Measurements from ENCODE around the gene ASRGL1.
"Not testable (repeated sequence)": the region's sequence is repeated elsewhere in the genome, so short reads cannot be mapped to it uniquely, and the experiment has no call there.

Gene ASRGL1

DNA sequence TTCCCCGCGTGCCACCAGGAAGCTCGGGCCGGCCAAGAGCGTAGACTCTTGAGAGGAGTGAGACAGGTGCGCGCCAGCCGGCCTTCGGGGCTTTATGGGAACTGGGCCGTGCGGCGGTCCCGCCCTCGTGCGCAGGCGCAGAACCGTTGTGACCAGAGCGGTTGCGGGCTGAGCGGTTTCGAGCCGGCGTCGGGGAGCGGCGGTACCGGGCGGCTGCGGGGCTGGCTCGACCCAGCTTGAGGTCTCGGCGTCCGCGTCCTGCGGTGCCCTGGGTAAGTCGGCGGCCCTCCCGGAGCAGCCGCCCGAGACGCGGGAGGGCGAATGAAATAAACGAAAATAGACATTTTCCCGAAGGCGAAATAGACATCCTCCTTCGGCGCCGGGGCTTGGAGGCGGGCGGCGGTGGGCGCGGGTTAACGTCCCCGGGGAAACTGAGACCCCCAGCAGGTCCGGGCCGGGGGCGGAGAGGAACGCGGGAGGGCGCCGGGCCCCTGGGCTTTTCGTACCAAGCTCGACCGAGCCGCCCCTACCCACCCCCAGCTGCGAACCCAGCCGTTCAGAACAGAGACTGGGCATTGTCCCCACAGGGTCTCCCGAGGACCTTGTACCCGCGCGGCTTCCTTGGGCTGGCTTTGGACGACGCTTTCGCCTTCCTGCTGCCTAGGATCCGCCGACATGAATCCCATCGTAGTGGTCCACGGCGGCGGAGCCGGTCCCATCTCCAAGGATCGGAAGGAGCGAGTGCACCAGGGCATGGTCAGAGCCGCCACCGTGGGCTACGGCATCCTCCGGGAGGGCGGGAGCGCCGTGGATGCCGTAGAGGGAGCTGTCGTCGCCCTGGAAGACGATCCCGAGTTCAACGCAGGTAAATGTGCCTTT, at the start of gene ASRGL1:
Gene ASRGL1, plus strand, starts transcription at position 146 of the 879 bp plus-strand sequence. Its CDS starts 530 bp downstream, at position 676.
- DNase-seq = peak; percentile 77

DNA sequence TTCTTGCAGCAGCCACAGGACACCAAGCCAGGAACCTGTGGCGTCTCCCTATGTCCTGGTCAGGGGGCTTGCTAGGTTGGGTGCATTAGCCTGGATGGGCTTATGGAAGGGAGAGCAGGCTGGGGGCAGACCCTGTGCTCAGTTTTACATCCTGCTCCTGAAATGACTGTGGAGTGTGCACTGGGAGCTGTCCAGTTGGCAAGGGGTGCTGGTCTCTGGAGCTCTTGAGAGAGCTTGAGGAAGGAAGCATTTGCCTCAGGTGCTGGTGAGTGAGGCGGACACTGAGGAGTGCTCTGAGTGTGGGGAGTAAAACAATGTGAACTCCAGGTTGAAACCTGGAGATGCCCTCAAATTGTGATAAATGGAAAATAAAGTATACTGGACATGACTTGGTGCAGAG, 41.7 kb upstream of the ASRGL1 start:
- no peak for DNase-seq

DNA sequence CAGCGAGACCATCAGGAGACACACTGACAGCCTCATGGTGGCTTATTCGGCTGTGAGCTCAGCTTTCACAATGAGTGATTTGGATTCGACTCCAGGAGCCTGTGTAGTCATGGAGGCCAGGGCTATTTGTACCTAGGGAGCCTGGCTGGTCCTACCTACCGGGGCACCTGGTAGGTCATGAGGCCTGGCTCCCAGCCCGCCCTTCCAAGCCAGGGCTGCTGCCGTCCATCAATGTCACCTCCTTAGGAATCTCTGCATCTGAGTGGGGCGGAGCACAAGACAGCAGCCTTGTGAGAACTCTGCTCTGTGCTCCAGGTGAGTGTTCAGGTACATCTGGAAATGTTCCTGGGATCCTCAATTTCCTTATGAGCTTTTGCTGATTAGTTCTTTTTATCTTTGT, 38.3 kb upstream of the ASRGL1 start, which contains the start of gene SCGB1D4:
Gene SCGB1D4, minus strand, starts transcription at position 101 of the 400 bp plus-strand sequence. Its CDS starts 65 bp downstream, at position 36.
- DNase-seq = no peak

DNA sequence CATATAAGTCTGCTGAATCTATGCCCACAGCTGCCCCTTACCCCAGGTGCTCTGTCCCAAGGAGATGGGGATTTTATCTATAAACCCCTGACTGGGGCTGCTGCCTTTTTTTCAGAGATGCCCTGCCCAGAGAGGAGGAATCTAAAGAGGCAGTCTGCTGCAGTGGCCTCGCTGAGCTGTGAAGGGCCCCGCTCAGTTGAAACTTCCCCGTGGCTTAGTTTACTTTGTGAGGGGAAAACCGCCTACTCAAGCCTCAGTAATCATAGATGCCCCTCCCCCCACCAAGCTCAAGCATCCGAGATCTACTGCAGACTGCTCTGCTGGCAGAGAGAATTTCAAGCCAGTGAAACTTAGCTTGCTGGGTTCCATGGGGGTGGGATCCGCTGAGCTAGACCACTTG, 31.0 kb upstream of the ASRGL1 start:
- no peak for DNase-seq

DNA sequence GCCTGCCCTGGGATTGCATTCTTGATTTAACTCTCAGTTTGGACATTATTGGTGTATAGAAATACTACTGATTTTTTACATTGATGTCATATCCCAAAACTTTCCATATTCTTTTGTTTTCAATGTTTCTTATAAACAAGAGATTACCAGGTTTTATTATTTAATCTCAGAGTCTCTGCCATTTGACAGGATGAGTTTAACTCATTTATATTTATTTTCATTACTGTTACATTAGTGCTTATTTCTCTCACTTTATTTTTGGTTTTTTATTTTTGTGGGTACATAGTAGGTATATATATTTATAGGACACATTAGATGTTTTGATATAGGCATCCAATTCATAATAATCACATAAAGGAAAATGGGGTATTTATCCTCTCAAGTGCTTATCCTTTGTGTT, 29.3 kb upstream of the ASRGL1 start:
- no peak for DNase-seq

DNA sequence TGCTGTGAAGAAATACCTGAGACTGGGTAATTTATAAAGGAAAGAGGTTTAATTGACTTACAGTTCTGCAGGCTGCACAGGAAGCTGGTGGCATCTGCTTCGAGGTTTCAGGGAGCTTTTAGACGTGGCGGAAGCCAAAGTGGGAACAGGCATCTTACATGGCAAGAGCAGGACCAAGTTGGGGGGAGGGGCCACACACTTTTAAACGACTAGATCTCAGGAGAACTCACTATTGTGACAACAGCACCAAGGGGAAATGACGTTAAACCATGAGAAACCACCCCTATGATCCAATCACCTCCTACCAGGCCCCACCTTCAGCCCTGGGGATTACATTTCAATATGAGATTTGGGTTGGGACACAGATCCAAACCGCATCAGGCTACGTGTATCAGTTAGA, 27.3 kb upstream of the ASRGL1 start:
- no peak for DNase-seq

DNA sequence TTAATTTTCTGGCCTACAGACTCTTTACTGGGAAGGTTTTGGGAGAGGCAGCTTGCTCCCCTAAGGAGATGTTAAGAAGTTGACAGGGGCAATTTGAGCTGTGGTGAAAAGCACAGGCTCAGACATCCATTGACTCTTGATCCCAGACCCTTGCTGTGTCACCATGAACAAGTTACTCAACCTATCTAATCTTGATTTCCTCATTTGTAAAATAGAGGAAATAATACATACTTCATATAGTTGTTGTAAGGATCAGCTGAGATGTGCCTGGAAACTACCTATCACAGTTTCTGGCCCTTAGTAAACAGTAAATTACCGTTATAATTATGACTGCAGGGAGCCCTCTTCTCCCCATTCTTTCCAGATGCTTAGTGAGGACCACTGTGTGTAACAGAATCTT, 21.8 kb upstream of the ASRGL1 start:
- no peak for DNase-seq

DNA sequence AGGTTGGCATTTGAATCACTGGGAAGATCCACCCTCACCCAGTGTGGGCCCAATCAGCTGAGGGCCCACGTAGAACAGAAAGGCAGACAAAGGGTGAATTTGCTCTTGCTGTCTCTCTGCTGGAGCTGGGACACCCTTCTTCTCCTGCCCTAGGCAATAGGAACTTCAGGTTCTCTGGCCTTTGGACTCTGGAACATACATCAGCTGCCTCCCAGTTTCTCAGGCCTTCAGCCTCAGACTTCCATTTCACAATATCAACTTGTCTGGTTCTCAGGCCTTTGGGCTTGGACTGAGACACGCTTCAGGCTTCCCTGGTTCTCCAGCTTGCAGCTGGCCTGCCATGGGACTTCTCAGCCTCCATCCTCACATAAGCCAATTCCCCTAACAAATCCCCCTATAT, 14.7 kb upstream of the ASRGL1 start:
- DNase-seq = no peak

DNA sequence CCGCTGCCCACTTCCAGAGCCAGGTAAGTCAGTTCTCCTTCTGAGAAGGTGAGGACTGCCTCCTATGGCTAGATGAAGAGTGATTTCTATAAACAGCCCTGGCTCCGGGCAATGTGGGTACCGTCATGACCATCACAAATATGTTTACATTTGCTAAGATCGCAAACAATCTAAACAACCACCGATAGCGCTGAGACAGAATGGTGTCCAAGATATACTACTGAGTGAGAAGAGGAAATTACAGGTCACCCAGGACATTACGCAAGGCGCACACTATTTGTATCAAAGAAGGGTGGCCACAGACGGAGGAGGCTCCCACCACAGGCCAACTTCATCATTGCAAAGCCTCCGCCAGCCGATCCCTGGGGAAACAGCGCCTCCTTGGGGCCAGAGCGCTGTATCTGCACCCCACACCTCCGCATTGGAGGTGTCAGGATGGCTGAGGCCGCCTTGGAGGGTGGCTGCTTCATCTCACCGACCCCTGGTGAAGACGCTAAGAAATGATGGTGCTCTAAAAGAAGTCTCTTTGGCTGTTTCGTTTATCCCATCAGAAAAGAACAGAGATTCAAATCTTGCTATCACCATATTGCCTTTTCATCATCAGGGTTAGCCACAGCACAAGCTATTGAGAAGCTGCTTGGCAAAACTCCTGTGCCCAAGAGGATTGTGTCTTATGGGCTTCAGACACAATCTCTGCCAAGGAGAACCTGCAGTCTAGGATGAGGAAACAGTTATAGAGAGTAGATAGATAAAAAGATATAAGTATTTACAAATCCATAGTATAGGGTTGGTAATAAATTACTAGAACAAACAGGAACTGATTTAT, 12.3 kb upstream of the ASRGL1 start:
- DNase-seq = peak; percentile 40

DNA sequence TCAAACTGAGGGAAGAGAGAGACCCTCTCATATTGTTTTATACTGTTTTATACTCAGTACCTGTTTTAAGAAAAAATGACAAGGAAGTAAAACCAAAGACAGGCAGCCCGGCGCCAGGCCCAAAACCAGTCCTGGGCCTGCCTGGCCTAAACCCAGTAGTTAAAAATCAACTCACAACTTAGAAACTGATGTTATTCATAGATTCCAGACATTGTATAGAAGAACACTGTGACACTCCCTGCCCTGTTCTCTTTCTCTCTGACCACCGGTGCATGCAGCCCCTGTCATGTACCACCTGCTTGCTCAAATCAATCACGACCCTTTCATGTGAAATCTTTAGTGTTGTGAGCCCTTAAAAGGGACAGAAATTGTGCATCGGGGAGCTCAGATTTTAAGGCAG, 11.5 kb upstream of the ASRGL1 start:
- DNase-seq = not testable (repeated sequence)

DNA sequence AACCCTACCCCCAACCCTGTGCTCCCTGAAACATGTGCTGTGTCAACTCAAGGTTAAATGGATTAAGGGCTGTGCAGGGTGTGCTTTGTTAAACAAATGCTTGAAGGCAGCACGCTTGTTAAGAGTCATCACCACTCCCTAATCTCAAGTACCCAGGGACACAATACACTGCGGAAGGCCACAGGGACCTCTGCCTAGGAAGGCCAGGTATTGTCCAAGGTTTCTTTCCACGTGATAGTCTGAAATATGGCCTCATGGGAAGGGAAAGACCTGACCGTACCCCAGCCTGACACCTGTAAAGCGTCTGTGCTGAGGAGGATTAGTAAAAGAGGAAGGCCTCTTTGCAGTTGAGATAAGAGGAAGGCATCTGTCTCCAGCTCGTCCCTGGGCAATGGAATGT, 10.5 kb upstream of the ASRGL1 start:
- DNase-seq = not testable (repeated sequence)

DNA sequence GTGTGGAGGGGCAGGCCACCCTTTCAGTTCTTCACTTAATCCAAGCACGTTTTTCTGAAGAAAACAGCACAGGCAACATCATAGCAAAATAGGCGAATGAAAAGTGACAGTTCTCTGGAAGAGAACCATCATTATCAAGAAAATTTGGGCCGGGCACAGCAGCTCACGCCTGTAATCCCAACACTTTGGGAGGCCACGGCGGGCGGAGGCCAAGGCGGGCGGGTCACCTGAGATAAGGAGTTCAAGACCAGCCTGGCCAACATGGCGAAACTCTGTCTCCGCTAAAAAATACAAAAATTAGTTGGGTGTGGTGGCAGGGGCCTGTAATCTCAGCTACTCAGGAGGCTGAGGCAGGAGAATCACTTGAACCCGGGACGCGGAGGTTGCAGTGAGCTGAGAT, 9.7 kb upstream of the ASRGL1 start:
- DNase-seq = not testable (repeated sequence)

DNA sequence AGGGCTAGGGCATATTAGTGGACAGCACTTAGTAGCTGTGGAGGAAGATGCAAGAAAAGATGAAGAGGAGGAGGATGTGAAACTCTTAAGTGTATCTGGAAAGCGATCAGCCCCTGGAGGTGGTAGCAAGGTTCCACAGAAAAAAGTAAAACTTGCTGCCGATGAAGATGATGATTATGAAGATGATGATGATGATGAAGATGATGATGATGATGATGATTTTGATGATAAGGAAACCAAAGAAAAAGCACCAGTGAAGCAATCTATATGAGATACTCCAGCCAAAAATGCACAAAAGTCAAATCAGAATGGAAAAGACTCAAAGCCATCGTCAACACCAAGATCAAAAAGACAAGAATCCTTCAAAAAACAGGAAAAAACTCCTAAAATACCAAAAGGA, 6.0 kb upstream of the ASRGL1 start:
- not testable (repeated sequence) for DNase-seq

DNA sequence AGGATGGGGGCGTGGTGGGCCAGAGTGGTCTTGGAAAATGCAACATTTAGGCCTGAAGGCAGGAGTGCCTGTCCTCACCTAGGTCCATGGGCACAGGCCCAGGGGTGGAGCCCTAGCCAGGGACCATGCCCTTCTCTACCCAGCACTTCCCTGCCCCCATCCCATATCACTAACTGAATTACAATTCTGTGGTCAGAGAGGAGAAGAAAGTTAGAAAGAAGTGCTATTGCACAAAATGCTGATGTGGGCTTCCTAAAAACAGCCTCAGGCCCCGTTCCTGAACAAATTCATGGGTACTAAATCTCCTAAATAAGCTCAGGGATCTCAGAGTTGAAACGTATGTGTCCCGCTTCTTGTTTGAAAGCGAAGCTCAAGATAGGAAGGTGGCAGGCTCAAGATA, 3.5 kb upstream of the ASRGL1 start:
- no peak for DNase-seq

DNA sequence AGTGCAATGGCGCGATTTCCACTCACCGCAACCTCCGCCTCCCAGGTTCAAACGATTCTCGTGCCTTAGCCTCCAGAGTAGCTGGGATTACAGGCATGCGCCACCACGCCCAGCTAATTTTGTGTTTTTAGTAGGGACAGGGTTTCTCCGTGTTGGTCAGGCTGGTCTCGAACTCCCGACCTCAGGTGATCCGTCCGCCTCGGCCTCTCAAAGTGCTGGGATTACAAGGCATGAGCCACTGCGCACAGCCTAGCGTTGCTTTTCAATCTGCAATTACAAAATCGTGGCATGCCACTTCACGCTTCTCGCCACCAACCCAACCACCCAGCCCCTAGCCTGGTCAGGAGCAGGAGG, 322 bp upstream of the ASRGL1 start:
- not testable (repeated sequence) for DNase-seq

DNA sequence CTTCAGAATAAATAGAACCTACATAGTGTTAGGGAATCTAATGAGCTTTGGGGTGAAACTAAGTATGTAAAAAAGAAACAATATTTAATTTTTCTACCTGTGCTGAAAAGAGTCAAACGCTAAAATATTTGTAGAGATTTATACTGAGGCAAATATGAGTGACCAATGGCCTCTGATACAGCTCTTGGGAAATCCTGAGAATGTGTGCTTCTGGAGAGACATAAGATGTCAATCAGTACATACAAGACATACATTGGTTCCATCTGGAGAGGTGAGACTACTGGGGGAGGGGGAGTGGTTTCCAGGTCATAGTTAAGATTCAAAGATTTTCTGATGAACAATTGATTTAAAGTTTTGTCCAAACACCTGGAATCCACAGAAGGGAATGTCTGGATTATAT, 970 bp downstream of the ASRGL1 start:
- no peak for DNase-seq

DNA sequence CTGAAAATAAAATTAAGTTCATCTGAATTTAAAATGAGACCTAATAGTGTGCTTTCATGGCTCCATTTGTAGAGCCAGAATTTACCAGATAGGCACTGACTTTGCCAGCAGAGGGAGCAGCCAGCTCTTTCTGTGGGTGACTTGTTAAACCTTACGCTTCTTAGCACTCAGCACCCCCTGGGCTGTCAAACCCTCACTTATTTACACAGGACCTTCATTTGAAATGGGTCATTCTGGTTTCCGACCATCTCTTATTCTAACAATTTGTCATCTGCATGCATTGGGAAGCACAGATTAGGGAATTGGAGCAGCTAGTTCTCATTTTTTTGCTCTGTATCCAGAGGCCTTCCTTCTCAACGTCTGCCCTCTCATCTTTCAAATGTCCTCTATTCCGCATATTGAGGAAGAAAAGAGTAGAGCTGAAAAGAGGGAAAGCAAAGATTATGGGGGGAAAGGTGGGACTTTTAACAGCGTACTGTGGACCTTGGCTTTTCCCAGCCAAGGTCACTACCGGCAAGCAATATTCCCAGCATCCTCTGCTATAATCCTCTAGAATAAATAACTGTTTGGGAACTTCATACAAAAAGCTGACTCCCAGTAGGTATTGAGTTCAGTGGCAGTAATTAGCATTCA, 3.1 kb downstream of the ASRGL1 start:
- peak; percentile 46 for DNase-seq

DNA sequence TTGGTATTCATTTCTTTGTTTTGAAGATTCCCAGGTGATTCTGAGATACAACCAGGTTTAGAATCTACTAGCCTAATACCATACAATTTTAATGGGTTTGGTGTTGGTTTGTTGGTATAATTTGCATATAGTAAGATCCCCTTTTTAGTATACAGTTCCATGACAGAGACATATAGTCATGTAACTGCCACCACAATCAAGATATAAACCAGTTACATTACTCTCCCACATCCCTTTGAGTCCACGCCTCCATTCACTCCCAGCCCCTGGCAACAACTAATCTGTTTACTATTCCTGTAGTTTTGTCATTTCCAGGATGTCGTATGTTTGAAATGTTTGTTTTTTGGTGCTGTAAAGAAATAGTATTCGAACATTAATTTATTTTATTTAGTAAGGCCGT, 4.3 kb downstream of the ASRGL1 start:
- DNase-seq = no peak

DNA sequence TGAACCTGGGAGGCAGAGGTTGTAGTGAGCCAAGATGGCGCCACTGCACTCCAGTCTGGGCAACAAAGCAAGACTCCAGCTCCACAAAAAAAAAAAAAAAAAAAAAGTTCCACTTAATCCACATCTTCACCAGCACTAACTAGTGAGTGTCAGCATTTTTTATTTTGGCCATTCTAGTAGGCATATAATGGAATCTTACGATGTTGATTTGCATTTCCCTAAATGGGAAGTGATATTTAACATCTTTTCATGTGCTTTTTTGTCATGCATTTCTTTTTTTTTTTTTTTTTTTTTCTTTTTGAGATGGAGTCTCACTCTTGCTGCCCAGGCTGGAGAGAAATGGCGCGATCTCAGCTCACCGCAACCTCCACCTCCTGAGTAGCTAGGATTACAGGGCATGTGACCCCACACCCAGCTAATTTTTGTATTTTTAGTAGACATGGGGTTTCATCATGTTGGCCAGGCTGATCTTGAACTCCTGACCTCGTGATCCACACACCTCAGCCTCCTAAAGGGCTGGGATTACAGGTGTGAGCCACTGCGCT, 6.5 kb downstream of the ASRGL1 start:
- not testable (repeated sequence) for DNase-seq

DNA sequence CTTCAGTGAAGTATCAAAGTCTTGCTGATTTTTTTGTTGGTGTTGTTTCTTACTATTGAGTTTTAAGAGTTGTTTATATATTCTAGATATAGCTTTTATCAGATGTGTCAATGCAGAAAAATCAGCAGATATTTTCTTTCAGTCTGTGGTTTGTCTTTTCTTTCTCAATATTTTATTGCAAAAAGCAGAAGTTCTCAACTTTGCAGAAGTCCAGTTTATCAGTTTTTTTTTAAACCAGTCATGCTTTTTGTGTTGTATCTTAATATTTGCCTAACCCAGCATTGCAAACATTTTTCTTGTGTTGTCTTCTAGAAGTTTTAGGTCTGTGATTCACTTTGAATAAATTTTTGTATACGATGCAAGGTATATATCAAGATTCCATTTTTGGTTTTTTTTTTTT, 7.0 kb downstream of the ASRGL1 start:
- no peak for DNase-seq

DNA sequence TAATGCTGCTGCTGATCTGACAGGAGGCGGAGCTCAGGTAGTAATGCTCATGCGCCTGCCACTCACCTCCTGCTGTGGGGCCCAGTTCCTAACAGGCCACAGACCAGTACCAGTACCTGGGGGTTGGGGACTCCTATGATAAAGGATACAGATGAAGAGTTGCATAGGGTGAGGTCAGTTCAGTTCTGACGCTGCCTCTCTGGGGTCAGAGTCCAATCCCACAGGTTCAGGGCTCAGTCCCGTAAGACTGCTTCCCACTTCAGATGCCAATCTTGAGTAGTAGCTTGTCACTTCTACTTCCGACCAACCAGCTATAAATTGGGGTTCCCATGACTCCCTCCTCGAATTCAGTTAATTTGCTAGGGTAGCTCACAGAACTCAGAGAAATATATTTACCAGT, 8.6 kb downstream of the ASRGL1 start:
- no peak for DNase-seq

DNA sequence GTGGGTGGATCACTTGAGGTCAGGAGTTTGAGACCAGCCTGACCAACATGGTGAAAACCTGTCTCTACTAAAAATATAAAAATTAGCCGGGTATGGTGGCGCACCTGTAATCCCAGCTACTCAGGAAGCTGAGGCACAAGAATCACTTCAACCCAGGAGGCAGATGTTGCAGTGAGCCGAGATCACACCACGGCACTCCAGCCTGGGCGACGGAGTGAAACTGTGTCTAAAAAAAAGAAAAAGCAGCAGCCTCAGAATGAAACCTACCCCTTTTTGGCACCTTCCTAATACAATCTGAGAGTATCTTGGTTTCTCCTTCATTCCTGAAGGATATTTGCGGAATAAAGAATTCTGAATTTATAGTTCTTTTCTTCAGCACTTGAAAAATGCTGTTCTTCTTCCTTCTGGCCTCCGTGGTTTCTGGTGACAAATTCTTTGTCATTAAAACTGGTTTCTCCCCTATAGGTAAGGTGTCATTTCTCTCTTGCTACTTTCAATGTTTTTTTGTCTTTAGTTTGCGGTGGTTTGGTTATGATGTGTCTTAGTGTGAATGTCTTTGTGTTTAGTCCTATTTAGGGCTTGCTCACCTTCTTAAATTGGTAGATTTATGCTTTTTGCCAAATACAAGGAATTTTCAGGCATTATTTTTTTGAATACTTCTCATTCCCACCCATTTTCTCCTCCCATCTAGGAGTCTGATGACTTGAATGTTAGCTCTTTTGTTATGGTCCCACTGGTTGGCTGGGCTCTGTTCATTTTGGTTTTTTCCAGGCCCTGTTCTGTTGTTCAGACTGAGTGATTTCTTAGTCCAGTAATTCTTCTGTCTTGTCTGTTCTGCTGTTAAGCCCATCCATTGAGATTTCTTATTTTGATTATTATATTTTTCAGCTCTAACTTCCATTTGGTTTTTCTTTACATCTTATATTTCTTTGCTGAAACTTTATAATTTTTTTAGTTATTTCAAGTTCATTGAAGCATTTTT, 15.4 kb downstream of the ASRGL1 start:
- no peak for DNase-seq

Measured in activated T-cell treated with anti-CD3 and anti-CD28 coated beads, Interleukin-2, amount 50 U/mL, for 1 hour (primary cell).